Measurements from ENCODE around the gene FAM120A. TPM values are rescaled to one million over a fixed set of nuclear protein-coding genes. Genes with fewer than 3 reads are reported as not detected.
A peak's percentile ranks its signal among the peaks of the same experiment; 100 is the strongest.

Gene FAM120A
- total and polyA plus RNA-seq, 7 donors = 59.9 to 106 (median 66.0) TPM

GRCh38 chr9:93452710-93453046, 1.2 kb downstream of the FAM120A start:
- WGBS, 2 donors = 0% methylated on average over 10 of the region's 10 CpGs
- H3K9me3 ChIP-seq = no peaks in the 10 kb centered on the region

GRCh38 chr9:93453047-93453914, 1.8 kb downstream of the FAM120A start, which contains the start of gene FAM120AOS:
Gene FAM120AOS, minus strand, starts transcription at chr9:93453581. Its CDS starts 872 bp downstream, at chr9:93452709.
- intact Hi-C loops (cut with DNase I) = loop anchor here (1.0 to 10.0 kb wide), 4 partner anchors 54 to 356 kb away; partner anchors contain the start of genes CARD19 and WNK2
- peaks cover 0 to 56% (median 44%) of the 10 kb centered on the region in 4 donors for H3K4me1 ChIP-seq

More at GRCh38 chr9:93452710-93453046, 1.2 kb downstream of the FAM120A start:
- no peak for DNase-seq
- TF ChIP-seq EP300 (IDR thresholded peaks at IDR 0.05) (no peak), POLR2AphosphoS5 (IDR thresholded peaks at IDR 0.05) (no peak), POLR2A (IDR thresholded peaks at IDR 0.05) (no peak)
- TF ChIP-seq, protein P1, sequence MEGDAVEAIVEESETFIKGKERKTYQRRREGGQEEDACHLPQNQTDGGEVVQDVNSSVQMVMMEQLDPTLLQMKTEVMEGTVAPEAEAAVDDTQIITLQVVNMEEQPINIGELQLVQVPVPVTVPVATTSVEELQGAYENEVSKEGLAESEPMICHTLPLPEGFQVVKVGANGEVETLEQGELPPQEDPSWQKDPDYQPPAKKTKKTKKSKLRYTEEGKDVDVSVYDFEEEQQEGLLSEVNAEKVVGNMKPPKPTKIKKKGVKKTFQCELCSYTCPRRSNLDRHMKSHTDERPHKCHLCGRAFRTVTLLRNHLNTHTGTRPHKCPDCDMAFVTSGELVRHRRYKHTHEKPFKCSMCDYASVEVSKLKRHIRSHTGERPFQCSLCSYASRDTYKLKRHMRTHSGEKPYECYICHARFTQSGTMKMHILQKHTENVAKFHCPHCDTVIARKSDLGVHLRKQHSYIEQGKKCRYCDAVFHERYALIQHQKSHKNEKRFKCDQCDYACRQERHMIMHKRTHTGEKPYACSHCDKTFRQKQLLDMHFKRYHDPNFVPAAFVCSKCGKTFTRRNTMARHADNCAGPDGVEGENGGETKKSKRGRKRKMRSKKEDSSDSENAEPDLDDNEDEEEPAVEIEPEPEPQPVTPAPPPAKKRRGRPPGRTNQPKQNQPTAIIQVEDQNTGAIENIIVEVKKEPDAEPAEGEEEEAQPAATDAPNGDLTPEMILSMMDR (IDR thresholded peaks at IDR 0.05) = no peak
- intact Hi-C loops (cut with DNase I) = loop anchor here (1.0 to 10.0 kb wide), 4 partner anchors 55 to 355 kb away; partner anchors contain the start of genes CARD19 and WNK2
- no peaks in the 10 kb centered on the region for H3K27me3 ChIP-seq
- peaks cover 6 to 19% (median 8%) of the 10 kb centered on the region in 4 donors for H3K36me3 ChIP-seq
- H3K27ac ChIP-seq = peak overlapping the region; percentile 93 to 100 (median 98)
- peaks cover 0 to 52% (median 41%) of the 10 kb centered on the region in 4 donors for H3K4me1 ChIP-seq
- peak overlapping the region; percentile 67 to 96 (median 84) for H3K4me3 ChIP-seq

DNA sequence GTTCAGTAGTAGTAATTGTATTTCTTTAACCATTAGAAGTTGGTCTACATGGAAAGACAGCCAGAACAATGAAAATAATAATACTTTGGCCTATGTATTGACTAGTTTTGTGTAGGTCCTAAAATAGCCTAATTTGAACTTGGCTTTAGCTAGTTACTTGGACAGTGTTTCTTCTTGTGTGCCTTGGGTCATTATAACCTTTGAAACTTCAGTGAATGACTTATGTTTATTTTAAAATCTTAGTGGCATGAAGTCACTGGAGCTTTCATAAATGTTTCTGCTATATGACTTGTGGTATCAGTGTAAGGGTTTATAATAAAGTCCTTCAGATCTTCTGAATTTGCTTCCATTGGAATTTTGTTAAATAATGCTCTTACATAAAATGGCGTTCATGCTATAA, 4.5 kb downstream of the FAM120A start:
- TF ChIP-seq POLR2AphosphoS5 (IDR thresholded peaks at IDR 0.05) = no peak
- peak in 1 of 2 donors; percentile 22 for TF ChIP-seq POLR2A (IDR thresholded peaks at IDR 0.05)
- Histone ChIP-seq H3K27me3 (no peaks in the 10 kb centered on the region), H3K9me3 (no peaks in the 10 kb centered on the region), H3K4me1 (peaks cover 0 to 65% (median 54%) of the 10 kb centered on the region in 4 donors), H3K27ac (peak overlapping the region in 1 of 4 donors; percentile 99), H3K4me3 (no peak overlapping the region), H3K36me3 (no peaks in the 10 kb centered on the region)
- intact Hi-C loops (cut with DNase I) = loop anchor here (10.0 kb wide), 1 partner anchor 271 kb away; the partner anchor contains the start of gene WNK2
- WGBS, 2 donors = 27 to 73% methylated on average over 1 of the region's 1 CpG
- no peak for DNase-seq

More at GRCh38 chr9:93453047-93453914, 1.8 kb downstream of the FAM120A start, which contains the start of gene FAM120AOS:
- Histone ChIP-seq H3K4me3 (peak within 1 kb of the TSS; percentile 67 to 96 (median 84)), H3K27me3 (no peaks in the 10 kb centered on the region), H3K27ac (peak within 1 kb of the TSS; percentile 93 to 100 (median 98)), H3K36me3 (peaks cover under 1 to 13% (median 2%) of the 10 kb centered on the region in 4 donors), H3K9me3 (no peaks in the 10 kb centered on the region)
- 0% methylated on average over 34 of the region's 34 CpGs for WGBS, 2 donors
- peak; percentile 96 for DNase-seq
- TF ChIP-seq POLR2AphosphoS5 (IDR thresholded peaks at IDR 0.05) (peak; percentile 80 to 90 (median 82)), POLR2A (IDR thresholded peaks at IDR 0.05) (peak; percentile 51 to 81), EP300 (IDR thresholded peaks at IDR 0.05) (no peak)
- TF ChIP-seq, protein P1 (IDR thresholded peaks at IDR 0.05) = no peak

DNA sequence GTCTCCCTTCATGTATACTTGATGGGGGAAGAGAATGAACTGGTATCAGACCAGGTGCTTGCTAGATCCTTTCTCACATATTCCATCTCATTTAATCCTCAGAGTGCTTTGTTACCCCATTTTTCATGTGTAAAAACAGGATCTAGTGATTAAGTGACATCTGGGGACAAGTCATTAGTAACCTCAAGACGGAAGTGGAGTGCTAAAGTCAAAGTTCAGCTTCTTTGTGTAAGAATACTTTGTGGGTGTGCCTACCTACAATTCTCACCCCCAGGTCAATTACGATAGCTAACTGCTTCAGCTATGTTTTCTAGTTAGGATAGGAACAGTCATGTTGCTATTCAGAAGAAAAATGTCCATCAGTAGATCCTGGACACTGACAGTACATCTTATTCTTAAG, 5.0 kb downstream of the FAM120A start:
- no peak for DNase-seq
- intact Hi-C loops (cut with DNase I) = loop anchor here (10.0 kb wide), 1 partner anchor 272 kb away; the partner anchor contains the start of gene WNK2
- H3K36me3 ChIP-seq = no peaks in the 10 kb centered on the region
- peaks cover 0 to 70% (median 58%) of the 10 kb centered on the region in 4 donors for H3K4me1 ChIP-seq
- peak overlapping the region in 1 of 4 donors; percentile 10 for H3K27ac ChIP-seq
- H3K9me3 ChIP-seq = no peaks in the 10 kb centered on the region
- H3K27me3 ChIP-seq = no peaks in the 10 kb centered on the region
- WGBS, 2 donors = 11 to 48% methylated on average over 2 of the region's 2 CpGs
- H3K4me3 ChIP-seq = no peak overlapping the region
- TF ChIP-seq, protein P1 (IDR thresholded peaks at IDR 0.05) = no peak

DNA sequence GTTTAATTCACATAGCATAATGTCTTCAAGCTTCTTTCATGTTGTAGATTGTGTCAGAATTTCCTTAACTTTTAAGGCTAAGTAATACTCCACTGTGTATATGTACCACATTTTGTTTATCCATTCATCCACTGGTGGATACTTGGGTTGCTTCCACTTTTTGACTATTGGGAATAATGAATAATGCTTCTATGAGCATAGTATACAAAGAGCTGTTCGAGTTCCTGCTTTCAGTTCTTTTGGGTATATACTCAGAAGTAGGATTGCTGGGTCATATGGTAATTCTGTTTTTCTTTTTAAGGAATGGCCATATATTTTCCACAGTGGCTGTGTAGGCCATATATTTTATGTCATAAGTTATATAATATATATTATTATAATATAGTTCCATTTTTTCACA, 5.5 kb downstream of the FAM120A start:
- Histone ChIP-seq H3K9me3 (no peaks in the 10 kb centered on the region), H3K27me3 (no peaks in the 10 kb centered on the region), H3K4me3 (no peak overlapping the region), H3K27ac (peak overlapping the region in 1 of 4 donors; percentile 10), H3K4me1 (peaks cover 0 to 74% (median 58%) of the 10 kb centered on the region in 4 donors), H3K36me3 (no peaks in the 10 kb centered on the region)
- no peak for DNase-seq
- no peak for TF ChIP-seq POLR2AphosphoS5 (IDR thresholded peaks at IDR 0.05)
- TF ChIP-seq, protein P1 (IDR thresholded peaks at IDR 0.05) = no peak
- no peak for TF ChIP-seq POLR2A (IDR thresholded peaks at IDR 0.05)
- no peak for TF ChIP-seq EP300 (IDR thresholded peaks at IDR 0.05)
- whole genome bisulfite sequencing, 2 donors = 36 to 78% methylated on average over 1 of the region's 1 CpG
- intact Hi-C loops (cut with DNase I) = loop anchor here (10.0 kb wide), 1 partner anchor 272 kb away; the partner anchor contains the start of gene WNK2

Data from sigmoid colon (tissue), 7 donors.